Measurements from ENCODE around the gene TTYH2. TPM values are rescaled to one million over a fixed set of nuclear protein-coding genes. Genes with fewer than 3 reads are reported as not detected.

The TTYH2 gene
- total and polyA plus RNA-seq, 2 donors (not counting 1 experiment from before 2014, with no cell fraction given): 3.0 to 3.1 TPM

DNA sequence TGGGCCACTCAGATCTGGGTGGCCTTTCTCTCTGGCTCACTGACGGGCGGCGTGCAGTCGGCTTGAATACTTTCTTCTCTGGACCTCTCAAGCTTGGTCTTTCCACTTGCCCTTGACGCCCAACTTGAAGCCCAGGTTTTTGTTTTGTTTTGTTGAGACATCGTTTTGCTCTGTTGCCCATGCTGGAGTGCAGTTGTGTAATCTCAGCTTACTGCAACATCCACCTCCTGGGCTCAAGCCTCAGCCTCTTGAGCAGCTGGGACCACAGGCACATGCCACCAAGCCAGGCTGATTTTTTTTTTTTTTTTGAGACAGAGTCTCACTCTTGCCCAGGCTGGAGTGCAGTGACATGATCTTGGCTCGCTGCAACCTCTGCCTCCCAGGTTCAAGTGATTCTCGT is 89.9 kb downstream of the TTYH2 start:
- Histone ChIP-seq H3K9me3 (ENCODE audit: control extremely low read depth in 1 of 3, control insufficient read depth in 2 of 3, insufficient read depth in 1 of 3, low read length in 2 of 3) (peaks cover 0 to 10% (median 0%) of the 10 kb centered on the region in 3 donors), H3K27me3 (replicated peaks in 1 of 4; ENCODE audit: control extremely low read depth in 1 of 4, control insufficient read depth in 3 of 4, insufficient read depth in 4 of 4, low read length in 3 of 4) (peaks cover 0 to 7% (median 2%) of the 10 kb centered on the region in 4 experiments), H2AFZ (ENCODE audit: insufficient read depth, low read depth, low read length, poor library complexity, severe bottlenecking) (no peak overlapping the region), H3K36me3 (replicated peaks in 1 of 2; ENCODE audit: control extremely low read depth in 1 of 2, control insufficient read depth in 1 of 2, extremely low read depth in 1 of 2, insufficient read depth in 2 of 2, low read length in 1 of 2) (no peaks in the 10 kb centered on the region), H3K79me2 (ENCODE audit: control insufficient read depth, insufficient read depth, low read length) (no peaks in the 10 kb centered on the region), H3K27ac (ENCODE audit: low read length in 2 of 2) (no peak overlapping the region), H3K9ac (ENCODE audit: low read length) (no peak overlapping the region), H3K4me3 (ENCODE audit: control extremely low read depth in 1 of 5, extremely low read depth in 1 of 5, insufficient read depth in 1 of 5, low read depth in 2 of 5, low read length in 4 of 5) (no peak overlapping the region), H3K4me2 (replicated peaks; ENCODE audit: low read depth, low read length, poor library complexity, severe bottlenecking) (no peak overlapping the region), H4K20me1 (ENCODE audit: control insufficient read depth, insufficient read depth, low read length, poor library complexity, severe bottlenecking) (no peaks in the 10 kb centered on the region), H3K4me1 (ENCODE audit: control insufficient read depth in 2 of 2, insufficient read depth in 2 of 2, low read length in 2 of 2) (no peaks in the 10 kb centered on the region)
- ATAC-seq (ENCODE audit: low read depth) (no peak), DNase-seq (no peak)
- Mint-ChIP-seq H3K27ac (no peak overlapping the region), H3K4me3 (no peak overlapping the region), H3K4me1 (no peaks in the 10 kb centered on the region), H3K9me3 (ENCODE audit: insufficient read depth) (no peaks in the 10 kb centered on the region), H3K27me3 (peaks cover 8% of the 10 kb centered on the region)
- CTCF ChIA-PET: no interaction called here
- POLR2A ChIA-PET: no interaction called here
- 100% methylated on average over 1 of the region's 8 CpGs for WGBS (ENCODE audit: insufficient coverage)
- no peak for TF ChIP-seq EZH2 (IDR thresholded peaks at IDR 0.05; ENCODE audit: borderline replicate concordance, insufficient read depth, low read depth, low read length, poor library complexity, severe bottlenecking)
- TF ChIP-seq, protein P1, sequence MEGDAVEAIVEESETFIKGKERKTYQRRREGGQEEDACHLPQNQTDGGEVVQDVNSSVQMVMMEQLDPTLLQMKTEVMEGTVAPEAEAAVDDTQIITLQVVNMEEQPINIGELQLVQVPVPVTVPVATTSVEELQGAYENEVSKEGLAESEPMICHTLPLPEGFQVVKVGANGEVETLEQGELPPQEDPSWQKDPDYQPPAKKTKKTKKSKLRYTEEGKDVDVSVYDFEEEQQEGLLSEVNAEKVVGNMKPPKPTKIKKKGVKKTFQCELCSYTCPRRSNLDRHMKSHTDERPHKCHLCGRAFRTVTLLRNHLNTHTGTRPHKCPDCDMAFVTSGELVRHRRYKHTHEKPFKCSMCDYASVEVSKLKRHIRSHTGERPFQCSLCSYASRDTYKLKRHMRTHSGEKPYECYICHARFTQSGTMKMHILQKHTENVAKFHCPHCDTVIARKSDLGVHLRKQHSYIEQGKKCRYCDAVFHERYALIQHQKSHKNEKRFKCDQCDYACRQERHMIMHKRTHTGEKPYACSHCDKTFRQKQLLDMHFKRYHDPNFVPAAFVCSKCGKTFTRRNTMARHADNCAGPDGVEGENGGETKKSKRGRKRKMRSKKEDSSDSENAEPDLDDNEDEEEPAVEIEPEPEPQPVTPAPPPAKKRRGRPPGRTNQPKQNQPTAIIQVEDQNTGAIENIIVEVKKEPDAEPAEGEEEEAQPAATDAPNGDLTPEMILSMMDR (IDR thresholded peaks at IDR 0.05): no peak
- intact Hi-C loops (cut with micrococcal nuclease): no loop called here

DNA sequence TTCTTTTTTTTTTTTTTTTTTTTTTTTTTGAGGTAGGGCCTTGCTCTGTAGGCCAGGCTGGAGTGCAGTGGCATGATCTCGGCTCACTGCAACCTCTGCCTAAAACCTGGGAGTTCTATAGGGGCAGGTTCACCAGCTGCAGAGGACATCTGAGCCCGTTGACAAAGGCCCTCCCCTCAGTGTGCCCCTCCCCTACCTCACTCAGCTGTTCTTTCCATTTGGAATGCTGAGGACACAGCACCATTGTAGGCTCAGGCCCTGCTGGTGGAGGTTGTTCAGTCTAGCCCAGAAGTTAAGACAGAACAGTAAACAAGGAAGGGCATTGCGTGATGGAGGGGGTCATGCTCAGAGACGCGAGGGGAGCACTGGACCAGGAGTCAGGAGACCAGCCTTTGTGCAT is 90.8 kb downstream of the TTYH2 start:
- no peak overlapping the region for H3K27ac Mint-ChIP-seq
- Histone ChIP-seq H3K79me2 (ENCODE audit: control insufficient read depth, insufficient read depth, low read length) (no peaks in the 10 kb centered on the region), H4K20me1 (ENCODE audit: control insufficient read depth, insufficient read depth, low read length, poor library complexity, severe bottlenecking) (no peaks in the 10 kb centered on the region), H2AFZ (ENCODE audit: insufficient read depth, low read depth, low read length, poor library complexity, severe bottlenecking) (no peak overlapping the region), H3K9me3 (ENCODE audit: control extremely low read depth in 1 of 3, control insufficient read depth in 2 of 3, insufficient read depth in 1 of 3, low read length in 2 of 3) (peaks cover 0 to 10% (median 0%) of the 10 kb centered on the region in 3 donors), H3K4me3 (ENCODE audit: control extremely low read depth in 1 of 5, extremely low read depth in 1 of 5, insufficient read depth in 1 of 5, low read depth in 2 of 5, low read length in 4 of 5) (no peak overlapping the region), H3K9ac (ENCODE audit: low read length) (no peak overlapping the region), H3K4me1 (ENCODE audit: control insufficient read depth in 2 of 2, insufficient read depth in 2 of 2, low read length in 2 of 2) (no peaks in the 10 kb centered on the region), H3K27ac (ENCODE audit: low read length in 2 of 2) (no peak overlapping the region), H3K4me2 (replicated peaks; ENCODE audit: low read depth, low read length, poor library complexity, severe bottlenecking) (no peak overlapping the region), H3K36me3 (replicated peaks in 1 of 2; ENCODE audit: control extremely low read depth in 1 of 2, control insufficient read depth in 1 of 2, extremely low read depth in 1 of 2, insufficient read depth in 2 of 2, low read length in 1 of 2) (no peaks in the 10 kb centered on the region), H3K27me3 (replicated peaks in 1 of 4; ENCODE audit: control extremely low read depth in 1 of 4, control insufficient read depth in 3 of 4, insufficient read depth in 4 of 4, low read length in 3 of 4) (peaks cover 0 to 7% (median under 1%) of the 10 kb centered on the region in 4 experiments)
- ChIA-PET CTCF (no interaction called here), POLR2A (no interaction called here)
- DNase-seq: no peak
- peaks cover 9% of the 10 kb centered on the region for H3K27me3 Mint-ChIP-seq
- no peaks in the 10 kb centered on the region for H3K9me3 Mint-ChIP-seq (ENCODE audit: insufficient read depth)
- ATAC-seq (ENCODE audit: low read depth): no peak
- 97% methylated on average over 4 of the region's 5 CpGs for WGBS (ENCODE audit: insufficient coverage)
- no peaks in the 10 kb centered on the region for H3K4me1 Mint-ChIP-seq
- TF ChIP-seq EZH2 (IDR thresholded peaks at IDR 0.05; ENCODE audit: borderline replicate concordance, insufficient read depth, low read depth, low read length, poor library complexity, severe bottlenecking): no peak
- TF ChIP-seq, protein P1 (IDR thresholded peaks at IDR 0.05): no peak
- no peak overlapping the region for H3K4me3 Mint-ChIP-seq
- intact Hi-C loops (cut with micrococcal nuclease): no loop called here
